Anterior cingulate cortex (tissue), 58 donors: ENCODE data around the gene HPN.
"Not testable (repeated sequence)": the region's sequence is repeated elsewhere in the genome, so short reads cannot be mapped to it uniquely, and the experiment has no call there.

Source experiments
- DNase-seq, 58 donors: peaks; one replicate each; lab custom pipeline; 2025; lab: John Stamatoyannopoulos, UW

HPN gene

DNA sequence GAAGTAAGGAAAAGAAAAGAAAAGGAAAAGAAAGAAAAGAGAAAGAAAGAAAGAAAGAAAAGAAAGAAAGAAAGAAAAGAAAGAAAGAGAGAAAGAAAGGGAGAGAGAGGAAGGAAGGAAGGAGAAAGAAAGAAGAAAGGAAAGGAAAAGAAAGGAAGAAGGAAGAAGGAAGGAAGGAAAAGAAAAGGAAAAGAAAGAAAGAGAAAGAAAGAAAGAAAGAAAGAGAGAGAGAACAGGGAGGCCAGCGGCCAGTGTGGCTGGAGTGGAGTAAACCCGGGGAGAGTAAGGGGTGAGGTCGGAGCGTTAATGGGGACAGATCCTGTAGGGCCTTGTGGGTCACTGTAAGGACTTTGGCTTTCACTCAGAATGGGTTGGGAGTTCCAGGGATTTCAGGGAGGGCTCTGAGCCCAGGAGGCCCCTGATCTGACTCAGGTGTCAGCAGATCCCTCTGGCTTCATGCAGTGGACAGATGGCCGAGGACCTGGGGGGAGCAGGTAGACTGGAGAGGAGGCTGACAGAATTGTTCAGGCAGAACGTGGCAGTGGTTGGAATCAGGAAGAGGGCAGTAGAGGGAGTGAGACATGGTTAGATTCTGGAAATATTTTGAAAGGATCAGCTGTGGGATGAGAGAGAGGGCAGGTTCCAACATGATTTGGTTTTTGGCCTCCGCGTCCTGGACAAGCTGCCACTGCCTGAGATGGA lies 54.3 kb downstream of the HPN start:
- DNase-seq = no peak

DNA sequence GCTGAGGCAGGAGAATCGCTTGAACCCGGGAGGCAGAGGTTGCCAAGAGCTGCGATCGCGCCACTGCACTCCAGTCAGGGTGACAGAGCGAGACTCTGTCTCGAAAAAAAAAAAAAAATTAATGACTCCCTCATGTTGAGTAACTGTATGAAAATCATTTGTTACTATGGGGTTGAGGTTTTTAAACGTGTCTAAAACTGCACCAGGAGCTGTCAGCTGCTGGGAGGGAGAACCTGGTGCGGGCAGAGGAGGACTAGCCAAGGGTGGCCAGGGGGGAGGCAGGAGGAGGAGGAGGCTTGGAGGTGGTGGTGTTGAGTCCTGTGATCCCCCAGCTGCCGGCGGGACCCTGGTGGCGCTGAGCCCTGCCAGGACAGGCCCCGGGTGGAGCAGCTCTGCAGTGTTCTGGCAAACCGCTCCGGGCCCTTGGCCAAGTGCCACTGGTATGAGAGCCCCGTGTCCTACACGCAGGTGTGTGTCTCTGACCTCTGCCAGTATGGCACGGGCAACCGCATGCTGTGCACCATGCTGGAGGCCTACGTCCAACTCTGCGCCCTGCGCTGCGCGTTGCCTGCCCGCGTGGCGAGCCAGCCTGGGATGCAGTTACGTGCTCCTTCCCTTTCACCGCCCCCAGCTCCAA lies 57.0 kb downstream of the HPN start:
- peak in 1 of 58 donors; percentile 62 for DNase-seq

- DNase-seq = no peak
Measured at GRCh38 chr19:35099155-35099896, 57.8 kb downstream of the HPN start.

DNA sequence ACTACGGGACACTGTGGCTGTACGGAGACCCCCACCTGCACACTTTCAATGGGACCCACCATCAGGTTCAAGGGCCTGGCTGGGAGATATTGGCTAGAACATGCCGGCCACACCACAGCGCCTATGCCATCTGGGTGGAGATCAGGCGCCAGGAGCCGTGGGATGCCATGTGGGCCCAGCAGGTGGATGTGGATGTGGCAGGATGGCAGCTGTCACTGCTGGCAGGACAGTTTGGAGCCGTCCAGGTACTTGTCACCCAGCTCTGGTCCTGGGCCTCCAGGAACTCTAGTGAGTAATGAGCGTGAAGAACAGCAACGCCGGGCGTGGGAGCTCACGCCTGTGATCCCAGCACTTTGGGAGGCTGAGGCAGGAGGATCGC lies 58.4 kb downstream of the HPN start:
- DNase-seq = no peak

DNA sequence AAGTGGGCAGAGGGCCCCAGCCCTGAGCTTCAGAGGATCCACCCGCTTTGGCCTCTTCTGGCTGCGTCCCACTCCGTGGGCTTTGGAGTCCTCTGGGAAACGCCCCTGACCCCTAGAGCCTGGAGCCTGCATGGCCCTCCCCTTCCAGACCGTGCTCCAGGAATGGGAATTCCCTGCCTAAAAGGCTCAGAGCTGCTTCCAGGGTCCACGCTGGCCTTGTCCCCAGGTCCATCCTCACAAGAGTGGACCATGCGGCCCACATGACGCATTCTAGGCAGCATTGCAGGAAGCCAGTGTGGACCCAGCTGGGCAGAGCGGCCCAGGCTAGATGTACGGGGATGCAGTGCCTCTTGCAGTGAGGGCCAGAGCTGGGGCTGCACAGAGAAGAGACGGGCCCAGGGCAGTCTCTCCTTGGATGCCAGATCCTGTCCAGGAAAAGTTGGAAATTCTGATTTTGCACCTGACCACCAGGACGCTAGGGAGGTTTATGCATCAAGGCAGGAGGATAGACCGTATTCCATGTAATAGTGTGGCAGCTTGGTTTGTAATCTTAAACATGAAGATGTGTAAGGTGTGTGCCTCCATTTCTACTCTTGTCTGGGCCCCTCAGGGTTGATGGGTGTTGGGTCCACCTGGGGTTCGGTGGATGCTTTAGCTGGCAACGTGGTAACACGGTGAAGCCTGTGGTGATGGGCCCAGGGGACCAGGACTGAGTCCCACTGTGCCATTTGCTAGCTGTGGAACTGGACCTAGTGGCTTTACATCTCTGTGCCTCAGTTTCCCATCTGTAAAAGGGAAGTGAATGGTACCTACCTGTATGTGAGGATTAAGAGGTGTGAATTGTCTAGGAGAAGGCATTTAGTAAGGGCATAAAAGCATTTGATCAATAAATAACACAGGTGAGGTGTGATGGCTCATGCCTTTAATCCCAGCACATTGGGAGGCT lies 59.3 kb downstream of the HPN start:
- no peak for DNase-seq

DNA sequence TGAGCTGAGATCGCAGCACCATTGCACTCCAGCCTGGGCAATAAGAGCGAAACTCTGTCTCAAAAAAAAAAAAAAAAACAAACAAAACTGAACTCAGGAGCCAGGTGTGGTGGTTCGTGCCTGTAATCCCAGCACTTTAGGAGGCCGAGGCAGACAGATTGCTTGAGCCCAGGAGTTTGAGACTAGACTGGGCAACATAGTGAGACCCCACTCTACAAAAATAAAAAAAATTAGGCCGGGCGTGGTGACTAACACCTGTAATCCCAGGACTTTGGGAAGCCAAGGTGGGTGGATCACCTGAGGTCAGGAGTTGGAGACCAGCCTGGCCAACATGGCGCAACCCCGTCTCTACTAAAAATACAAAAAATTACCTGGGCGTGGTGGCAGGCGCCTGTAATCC lies 60.4 kb downstream of the HPN start:
- not testable (repeated sequence) for DNase-seq

- not testable (repeated sequence) for DNase-seq
Measured at GRCh38 chr19:35103614-35104013, 62.1 kb downstream of the HPN start.

- no peak for DNase-seq
Measured at GRCh38 chr19:35104361-35104760, 62.8 kb downstream of the HPN start.

GRCh38 chr19:35105047-35105410 lies 63.5 kb downstream of the HPN start:
- no peak for DNase-seq

GRCh38 chr19:35105411-35106290 lies 64.1 kb downstream of the HPN start:
- no peak for DNase-seq

DNA sequence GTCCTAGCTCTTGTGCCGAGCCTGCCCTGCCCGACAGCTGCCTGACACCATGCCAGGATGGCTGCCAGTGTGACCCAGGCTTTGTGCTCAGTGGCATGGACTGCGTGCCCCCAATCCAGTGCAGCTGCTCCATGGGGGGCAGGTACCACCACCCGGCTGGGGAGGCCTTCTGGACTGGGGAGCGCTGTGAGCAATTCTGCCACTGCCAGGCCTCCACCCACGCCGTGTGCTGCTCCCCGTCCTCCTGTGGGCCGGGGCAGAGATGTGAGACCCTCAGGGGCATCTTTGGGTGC lies 64.7 kb downstream of the HPN start:
- DNase-seq = peak in 48 of 58 donors; percentile 13 to 93 (median 68)

DNA sequence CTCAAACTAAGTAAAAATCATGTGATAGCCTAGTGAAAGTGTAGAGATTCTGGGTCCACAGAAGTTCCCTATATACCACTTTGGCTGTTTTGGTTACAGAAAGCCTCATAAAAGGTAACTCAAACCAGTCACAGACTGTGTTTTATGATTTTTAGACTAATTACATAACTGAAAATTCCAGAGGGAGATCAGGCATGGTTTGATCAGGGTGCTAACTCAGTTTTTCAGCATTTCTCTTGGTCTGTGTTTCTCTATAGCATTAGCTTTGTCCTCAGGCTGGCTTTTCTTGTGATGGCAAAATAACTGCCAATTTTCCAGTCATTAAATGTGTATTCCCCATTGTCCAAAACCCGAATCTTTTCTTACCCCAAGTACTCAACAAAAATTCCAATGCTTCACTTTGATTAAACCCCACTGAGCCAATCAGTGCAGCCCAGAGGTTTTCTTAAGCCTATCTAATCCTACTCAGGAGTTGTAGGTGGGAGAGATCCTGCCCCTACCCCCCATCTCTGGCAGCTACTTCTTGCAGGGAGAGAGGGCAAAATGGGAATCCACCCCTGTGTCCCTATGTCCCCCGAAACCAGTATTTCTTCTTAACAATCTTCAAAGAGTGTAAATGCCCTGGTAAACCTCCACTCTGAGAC lies 65.5 kb downstream of the HPN start:
- DNase-seq = no peak

GRCh38 chr19:35107545-35107944 lies 66.0 kb downstream of the HPN start:
- peak in 53 of 58 donors; percentile 14 to 94 (median 72) for DNase-seq

GRCh38 chr19:35108730-35109129 lies 67.2 kb downstream of the HPN start:
- DNase-seq = no peak

GRCh38 chr19:35109395-35110112 lies 68.0 kb downstream of the HPN start:
- peak in 45 of 58 donors; percentile 14 to 81 (median 48) for DNase-seq

GRCh38 chr19:35110974-35111373 lies 69.5 kb downstream of the HPN start:
- no peak for DNase-seq

DNA sequence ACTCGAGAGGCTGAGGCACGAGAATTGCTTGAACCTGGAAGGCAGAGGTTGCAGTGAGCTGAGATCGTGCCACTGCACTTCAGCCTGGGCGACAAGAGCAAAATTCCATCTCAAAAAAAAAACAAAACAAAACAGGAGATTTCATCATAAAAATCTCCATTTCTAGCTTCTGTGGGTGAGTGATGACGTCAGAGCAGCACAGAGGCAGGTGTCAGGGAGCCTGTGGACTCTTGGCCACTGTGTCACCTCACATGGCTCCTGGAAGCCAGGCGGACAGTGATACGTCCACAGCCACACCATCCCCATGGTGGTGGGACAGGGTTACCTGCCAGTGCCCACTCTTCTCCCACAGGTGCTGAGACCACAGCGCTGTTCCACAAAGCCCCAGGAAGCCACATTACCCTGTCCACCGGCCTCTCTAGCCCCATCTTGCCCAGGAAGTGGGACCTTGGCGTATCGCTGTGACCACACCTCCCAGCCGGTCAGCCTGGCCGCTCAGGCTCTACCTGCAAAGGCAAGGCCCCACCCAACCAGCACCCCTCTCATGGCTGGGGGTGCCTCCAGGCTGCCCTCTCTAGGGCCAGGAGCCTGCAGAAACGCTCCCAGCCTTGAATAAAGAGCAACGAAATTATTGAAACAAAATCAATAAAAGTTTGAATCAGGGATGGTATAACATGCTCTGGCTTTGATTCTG lies 71.6 kb downstream of the HPN start:
- DNase-seq = no peak
